Prostate gland (tissue), 2 donors: ENCODE results near the gene ZNF469.

ENCODE experiments used
- POLR2A ChIP-seq: fragments of 450-650 bp; IDR thresholded peaks from one replicate; pipeline ENCODE4 v1.6.1; 2016; ENCODE audit warnings: antibody characterized with exemption, mild to moderate bottlenecking
- TF ChIP-seq, protein P1 (sequence below), 4 experiments: fragments of 200-600 bp in 2 of 4; fragments of 450-650 bp in 2 of 4; sonication (generic) in 2 of 4; IDR thresholded peaks; 1 replicate in 3 of 4; 2 replicates in 1 of 4; pipeline ENCODE4 v1.5.1; 2016 to 2019; ENCODE audit warnings: antibody characterized with exemption in 4 of 4, mild to moderate bottlenecking in 2 of 4, moderate library complexity in 2 of 4

DNA sequence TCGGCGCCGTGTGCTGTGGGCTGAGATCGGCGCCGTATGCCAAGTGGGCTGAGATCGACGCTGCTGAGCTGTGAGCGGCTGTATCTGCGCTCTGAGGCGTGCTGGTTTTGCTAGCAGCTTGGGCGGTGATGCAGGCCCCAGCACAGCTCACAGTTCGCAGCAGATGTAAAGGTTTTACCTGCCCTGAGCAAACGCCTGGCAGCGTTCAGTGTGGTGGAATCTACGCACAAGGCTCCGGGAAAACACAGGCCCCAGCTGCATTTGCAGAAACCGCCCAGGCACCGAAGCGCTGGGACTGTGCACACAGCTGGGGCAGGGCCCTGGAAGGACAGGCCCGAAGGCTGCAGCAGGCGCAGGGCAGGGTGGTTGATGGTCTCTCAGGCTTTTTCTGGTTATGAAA is 8.0 kb upstream of the ZNF469 start:
- TF ChIP-seq, protein P1, sequence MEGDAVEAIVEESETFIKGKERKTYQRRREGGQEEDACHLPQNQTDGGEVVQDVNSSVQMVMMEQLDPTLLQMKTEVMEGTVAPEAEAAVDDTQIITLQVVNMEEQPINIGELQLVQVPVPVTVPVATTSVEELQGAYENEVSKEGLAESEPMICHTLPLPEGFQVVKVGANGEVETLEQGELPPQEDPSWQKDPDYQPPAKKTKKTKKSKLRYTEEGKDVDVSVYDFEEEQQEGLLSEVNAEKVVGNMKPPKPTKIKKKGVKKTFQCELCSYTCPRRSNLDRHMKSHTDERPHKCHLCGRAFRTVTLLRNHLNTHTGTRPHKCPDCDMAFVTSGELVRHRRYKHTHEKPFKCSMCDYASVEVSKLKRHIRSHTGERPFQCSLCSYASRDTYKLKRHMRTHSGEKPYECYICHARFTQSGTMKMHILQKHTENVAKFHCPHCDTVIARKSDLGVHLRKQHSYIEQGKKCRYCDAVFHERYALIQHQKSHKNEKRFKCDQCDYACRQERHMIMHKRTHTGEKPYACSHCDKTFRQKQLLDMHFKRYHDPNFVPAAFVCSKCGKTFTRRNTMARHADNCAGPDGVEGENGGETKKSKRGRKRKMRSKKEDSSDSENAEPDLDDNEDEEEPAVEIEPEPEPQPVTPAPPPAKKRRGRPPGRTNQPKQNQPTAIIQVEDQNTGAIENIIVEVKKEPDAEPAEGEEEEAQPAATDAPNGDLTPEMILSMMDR (IDR thresholded peaks at IDR 0.05) = no peak
- no peak for TF ChIP-seq POLR2A
